ENCODE data around the gene MNX1.

Gene MNX1

GRCh38 chr7:157032644-157033482 is 22.4 kb upstream of the MNX1 start:
- DNase-seq (ENCODE audit: low read depth in 2 of 2): no peak

DNA sequence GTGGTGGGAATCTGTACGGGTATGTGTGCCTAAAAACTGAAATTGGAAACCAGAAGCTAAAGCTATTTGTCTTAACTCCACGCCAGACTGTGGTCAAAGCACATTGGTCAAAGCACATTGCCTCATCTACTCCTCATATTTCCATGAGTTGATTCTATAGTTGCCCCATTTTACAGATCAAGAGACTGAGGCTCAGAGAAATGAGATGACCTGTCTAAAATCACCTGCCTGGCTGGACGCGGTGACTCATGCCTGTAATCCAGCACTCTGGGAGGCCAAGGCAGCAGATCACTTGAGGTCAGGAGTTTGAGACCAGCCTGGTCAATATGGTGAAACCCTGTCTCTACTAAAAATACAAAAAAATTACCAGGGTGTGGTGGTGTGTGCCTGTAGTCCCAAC is 21.7 kb upstream of the MNX1 start:
- no peak for DNase-seq (ENCODE audit: low read depth in 2 of 2)

- DNase-seq (ENCODE audit: low read depth in 2 of 2): no peak
Observed at GRCh38 chr7:157028199-157028903, 17.9 kb upstream of the MNX1 start.

DNA sequence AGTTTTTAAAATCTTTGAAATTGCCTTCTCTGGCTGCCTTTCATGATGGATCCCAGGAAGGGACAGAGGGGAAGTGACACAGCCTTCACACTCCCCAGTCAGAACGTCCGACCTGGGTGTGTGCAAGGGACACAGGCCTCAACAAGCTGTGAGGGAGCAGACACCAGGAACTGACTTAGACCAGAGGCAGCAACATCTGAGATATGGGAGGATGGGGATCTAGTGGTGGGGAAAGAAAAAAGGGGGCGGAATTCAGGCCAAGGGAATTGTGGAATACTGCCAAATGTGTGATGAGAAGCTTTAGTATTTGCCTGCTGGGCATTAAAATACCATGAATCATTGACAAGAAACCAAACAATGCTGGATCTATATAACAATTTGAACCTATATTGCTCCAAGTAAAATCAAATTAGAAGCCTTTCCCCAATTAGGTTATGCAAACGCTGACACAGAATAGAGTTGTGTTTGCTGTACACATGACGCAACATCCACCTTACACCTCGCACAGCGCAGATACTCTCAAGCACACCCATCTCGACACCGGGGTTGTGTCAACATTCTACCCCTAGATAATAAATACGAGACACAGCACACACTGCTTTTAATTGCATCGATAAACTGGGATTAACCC is 17.2 kb upstream of the MNX1 start:
- DNase-seq (ENCODE audit: low read depth in 2 of 2): no peak

DNA sequence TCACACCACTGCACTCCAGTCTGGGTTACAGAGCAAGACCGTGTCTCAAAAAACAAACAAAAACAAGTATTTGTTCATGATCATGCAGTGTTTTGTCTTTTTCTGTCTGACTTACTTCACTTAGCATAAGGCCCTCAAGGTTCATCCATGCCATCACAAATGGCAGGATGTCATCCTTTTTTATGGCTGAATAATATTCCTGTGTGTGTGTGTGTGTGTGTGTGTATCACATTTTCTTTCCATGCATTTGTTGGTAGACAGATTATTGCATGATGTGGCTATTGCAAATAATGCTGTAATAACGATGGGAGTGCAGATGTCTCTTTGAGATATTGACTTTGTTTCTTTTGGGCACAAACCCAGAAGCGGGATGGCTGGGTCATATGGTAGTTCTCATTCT is 14.3 kb upstream of the MNX1 start:
- no peak for DNase-seq (ENCODE audit: low read depth in 2 of 2)

DNA sequence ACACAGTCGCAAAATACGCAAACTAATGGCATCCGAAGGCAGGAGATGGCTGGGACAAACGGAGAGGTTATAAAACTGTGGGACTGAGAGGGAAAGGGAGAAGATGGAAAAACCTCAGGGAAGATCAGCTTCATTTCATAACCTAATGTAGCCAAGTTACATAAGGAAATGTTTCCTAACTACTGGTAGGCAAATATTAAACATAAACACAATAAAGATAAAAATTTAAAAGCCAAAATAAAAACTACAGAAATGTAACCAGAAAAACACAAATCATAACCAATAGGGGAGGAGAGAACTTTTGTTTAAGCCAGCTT is 13.1 kb upstream of the MNX1 start:
- DNase-seq (ENCODE audit: low read depth in 2 of 2): no peak

DNA sequence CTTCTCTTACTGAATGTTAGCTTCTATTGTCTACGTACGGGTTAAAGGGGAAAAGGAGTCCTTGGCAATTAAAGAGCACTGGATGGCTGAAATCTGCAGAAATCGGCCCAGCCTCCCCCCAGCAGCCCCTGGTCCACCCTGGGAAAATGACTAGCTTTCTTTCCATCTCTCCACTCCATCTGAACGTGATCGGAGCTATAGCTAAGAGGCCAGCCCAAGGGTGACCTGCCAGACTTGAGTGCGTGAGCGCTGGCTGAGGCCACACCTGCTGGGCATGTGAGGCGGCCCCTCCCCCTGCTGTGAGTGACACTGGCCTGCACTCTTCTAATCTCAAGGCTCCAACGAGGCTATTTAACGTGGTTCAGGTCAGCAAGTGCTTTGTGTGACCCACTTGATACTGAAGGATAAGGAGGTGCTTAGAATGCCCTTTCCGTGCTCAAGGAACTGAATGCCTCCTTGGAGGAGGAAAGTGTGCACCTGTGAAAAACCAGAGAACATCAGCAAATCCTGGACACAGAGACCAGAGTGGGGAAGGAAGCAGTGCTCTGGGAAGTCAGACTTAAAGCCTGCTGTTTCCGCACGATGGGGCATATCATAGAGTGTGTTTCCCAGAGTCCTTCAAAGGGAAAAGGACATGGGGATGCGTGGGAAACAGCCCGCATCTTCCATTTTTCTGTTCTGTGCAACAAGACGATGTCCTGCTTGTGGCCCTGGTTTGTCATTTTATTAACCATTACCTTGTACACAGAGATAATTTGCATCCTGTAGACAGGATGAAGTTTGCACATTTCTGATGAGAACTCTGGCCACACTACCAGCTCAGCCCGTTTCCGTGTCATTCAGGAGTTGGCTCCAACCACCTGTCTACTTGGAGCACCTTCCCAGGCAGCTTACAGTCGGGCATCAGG is 12.5 kb upstream of the MNX1 start:
- no peak for DNase-seq (ENCODE audit: low read depth in 2 of 2)

DNA sequence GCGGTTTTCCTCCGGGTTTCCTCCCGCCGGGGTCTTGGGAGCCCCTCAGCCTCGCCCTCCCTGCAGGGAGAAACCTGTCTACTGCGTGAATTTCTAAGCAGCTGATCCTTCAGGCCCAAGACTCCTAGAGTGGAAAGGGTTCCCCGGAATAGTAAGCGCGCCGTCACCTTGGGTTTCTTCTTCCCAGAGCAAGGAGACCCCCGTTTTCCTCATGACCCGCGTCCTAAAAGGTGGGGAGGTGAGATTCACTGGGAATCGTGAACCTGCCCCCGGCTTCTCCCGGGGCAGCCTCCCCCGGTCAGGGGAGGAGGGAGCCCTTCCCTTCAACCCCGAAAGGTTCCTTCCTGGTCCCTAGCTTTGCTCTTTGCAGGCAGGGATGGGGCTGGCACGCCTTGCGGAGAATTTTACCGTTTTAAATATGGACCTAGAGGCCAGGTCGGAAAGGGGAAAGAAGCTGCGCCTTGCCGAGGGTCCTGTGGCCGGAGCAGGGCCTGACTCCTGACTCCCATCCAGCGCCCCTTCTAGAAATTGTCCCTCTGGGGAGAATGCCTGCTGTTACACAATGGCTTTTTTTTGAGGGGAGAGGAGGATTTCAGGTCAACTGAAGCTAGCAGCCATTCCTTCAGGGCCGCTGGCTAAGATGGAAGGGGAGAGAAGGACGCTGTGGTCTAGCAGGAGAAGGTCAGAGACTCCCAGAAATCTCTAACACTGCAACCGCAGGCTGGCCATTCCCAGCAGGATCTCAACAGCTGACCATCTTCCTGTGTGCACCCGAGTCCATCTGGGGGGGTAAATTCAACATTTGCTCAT is 11.6 kb upstream of the MNX1 start:
- no peak for DNase-seq (ENCODE audit: low read depth in 2 of 2)

DNA sequence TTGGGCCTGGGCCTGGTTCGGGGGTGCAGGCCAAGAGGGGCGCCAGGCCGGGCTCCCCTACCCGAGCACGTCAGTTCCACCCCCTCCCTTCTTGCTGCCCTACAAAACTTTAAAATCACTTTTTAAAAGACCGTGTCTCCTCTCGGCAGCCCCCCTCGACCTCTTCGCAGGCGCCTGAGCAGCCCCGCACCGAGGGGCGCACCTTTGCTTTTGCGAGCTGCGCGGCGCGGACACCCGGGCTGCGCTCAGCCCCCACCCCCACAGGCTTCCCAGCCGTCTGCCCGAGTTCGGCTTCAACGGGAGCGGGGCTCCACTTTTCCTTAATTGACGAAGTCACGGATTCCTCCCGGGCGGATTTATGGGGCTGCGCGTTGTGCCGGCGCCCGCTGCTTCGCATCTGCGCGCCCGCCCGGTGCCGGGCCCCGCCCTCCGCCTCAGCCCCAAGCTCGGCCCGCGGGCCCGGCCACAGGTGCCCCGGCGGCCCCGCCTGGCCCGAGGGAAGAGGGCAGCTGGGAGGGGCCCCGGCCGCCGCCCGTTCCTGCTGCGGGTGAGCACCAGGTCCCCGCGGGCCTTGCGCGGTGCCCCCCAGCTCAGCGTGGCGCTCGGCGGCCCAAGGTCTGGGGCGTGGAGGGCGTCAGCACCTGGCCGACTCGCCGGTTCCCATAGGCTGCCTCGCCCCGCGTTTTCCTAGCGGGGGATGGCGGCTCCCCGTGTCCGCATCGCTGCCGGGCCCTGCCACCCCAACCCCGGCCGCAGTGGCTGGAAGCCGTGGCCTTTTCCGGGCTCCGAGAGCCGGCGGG is 10.8 kb upstream of the MNX1 start:
- DNase-seq (ENCODE audit: low read depth in 2 of 2): no peak

DNA sequence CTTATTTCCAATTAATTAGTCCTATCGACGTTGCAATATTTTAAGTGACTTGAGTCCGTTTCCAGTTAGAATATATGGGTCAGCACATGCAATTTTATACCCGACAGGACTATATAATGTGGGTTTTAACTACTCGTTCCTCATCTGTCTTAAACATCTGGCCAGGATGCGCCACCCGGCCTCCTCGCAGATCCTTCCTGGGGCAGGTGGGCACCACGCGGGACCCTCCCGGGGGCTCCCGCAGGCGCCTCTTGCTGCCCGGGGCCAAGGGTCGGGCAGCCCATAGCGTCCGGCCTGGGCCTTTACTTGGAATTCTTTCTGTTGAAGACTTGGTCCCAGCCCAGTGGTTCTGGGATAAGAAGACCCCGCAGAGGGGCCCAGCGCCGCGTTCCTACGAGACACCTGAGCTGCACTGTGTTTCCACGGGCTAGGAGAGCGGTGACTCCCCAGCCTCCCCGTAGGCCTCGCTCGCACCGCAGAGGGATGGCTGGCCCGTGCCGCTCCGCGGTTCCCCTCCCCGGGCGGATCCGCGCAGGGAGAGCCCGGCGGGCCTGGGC is 10.1 kb upstream of the MNX1 start:
- DNase-seq (ENCODE audit: low read depth in 2 of 2): no peak

DNA sequence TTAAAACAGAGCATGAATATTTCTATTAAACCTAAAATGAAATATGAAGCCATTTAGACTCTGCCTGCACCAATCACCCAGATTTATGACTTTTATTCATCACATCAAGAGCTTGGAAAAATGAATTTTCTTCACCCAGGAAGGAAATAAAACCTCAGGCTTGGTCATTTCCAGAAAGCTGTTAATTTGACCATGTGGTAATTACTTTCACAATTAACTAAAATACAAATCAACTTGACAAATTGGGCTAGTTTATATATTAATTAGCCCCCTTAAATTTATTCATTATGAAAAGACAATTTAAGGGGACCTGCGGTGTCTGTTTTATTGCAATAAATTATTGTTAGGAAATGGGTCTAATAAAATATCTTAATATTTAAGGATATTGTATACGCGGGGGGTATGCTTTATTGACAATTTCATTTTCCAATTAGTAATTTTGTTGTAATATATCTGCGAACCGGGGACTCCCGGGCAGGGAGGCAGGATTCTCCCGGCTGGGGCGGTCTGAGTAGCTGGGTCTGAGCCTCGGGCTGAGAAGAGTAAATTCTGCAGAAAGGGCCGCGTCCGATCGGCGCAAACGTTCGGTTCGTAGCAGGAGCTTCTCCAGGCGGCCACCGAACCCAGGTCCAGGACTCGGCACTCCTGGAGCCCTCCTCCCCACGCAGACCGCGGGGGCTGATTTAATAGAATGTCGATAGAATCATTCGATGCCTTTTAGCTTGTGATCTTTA is 9.4 kb upstream of the MNX1 start:
- DNase-seq (ENCODE audit: low read depth in 2 of 2): no peak

GRCh38 chr7:157018997-157019608 is 8.6 kb upstream of the MNX1 start:
- DNase-seq (ENCODE audit: low read depth in 2 of 2): no peak

DNA sequence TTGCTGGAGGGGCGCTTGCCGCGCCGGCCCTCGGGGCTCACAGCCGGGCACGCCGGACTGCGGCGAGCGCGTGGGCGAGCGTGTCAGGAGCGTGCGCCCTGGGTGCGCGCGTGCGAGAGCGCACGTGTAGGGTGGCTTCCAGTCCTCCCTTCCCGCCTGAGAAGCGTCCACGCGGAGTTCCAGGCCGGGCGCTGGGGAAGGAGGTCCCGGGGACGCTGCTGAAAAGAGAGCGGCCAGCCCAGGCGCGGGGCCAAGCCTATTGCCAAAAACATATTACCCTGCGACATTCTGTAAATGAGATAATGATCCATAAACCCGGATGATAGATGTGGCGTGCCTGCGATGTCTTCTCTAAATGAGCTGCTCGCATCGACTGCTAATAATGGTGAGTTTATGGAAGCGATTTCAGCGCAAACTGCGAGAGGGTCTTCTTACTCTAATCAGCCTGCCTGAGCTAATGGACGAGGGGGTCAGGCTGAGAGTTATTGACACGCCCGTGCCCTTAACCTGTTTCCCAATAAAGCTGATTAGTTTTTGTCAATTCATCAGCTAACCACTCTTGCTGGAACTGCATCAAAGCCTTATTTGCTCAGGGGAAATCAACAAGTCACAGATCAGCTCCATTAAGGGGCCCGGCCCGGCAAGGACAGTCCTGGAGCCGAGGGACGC is 8.0 kb upstream of the MNX1 start:
- DNase-seq (ENCODE audit: low read depth in 2 of 2): no peak

DNA sequence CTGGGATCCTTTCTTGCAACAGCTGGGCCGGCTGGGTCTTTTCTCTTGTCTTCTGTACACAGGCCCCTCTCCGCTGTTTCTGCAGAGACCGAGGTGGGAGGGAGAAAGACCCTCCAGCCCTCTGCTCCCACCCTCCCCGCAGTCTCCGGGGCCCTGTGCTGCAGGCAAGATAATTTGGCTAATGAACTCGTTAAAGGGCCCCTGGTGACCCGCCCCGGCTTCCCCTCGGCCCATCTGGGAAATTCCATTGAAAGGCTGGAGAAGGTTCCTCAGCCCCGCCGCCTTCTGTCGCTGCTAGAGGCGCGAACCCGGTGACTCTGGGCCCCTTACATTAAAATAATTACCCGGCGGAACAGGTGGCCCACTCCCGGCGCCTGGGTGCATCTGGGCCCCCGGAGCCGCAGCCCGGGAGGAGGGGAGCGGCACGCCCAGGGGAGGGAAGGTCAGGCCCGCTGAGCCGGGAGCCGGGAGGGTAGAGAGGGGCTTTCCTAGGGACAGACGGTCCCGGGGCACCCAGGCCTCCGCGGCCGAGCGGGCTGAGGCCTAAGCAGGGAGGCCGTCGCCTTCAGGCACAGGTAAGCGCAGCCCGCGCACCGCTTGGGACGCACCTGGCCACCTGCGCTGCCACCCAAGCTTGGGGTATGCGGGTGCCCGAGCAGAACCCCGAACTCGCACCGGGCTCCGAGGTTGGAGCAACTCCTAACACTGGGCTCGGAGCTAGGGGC is 7.3 kb upstream of the MNX1 start:
- DNase-seq (ENCODE audit: low read depth in 2 of 2): no peak

DNA sequence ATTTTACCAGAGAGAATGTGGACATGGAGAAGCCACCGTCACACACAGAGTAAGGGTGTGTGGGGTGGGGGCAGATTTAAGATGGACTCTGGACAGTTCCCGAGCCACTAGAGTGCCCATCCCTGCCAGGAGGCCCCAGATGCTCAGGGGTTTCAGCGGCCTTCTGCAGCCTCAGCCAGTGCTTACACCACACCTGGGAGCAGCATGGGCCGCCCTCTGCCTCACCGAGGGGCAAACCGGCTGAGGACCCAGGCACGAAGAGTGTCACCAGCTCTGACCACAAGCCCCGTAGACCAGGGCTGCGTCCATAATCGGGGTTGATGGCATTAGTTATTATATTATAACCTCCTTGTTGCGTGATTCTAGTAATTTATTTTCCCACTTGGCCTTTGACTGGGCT is 6.7 kb upstream of the MNX1 start:
- DNase-seq (ENCODE audit: low read depth in 2 of 2): no peak

GRCh38 chr7:157016352-157017041 is 6.0 kb upstream of the MNX1 start:
- peak; percentile 24 to 45 for DNase-seq (ENCODE audit: low read depth in 2 of 2)

GRCh38 chr7:157016024-157016351 is 5.5 kb upstream of the MNX1 start:
- DNase-seq (ENCODE audit: low read depth in 2 of 2): no peak

Measured in stimulated activated CD8-positive, alpha-beta memory T cell treated with anti-CD3 and anti-CD28 coated beads, Interleukin-15, amount 100 ng/mL, for 48 hours (primary cell).